GM10266 (cell line): Measurements from ENCODE around the gene TNS1.

Experiments used
- DNase-seq: peaks from one replicate; pipeline ENCODE4 v3.0.0; 2012; ENCODE audit errors: extremely low spot score
- CTCF ChIP-seq: IDR thresholded peaks from 2 replicates; pipeline ENCODE4 v1.5.1; 2012; ENCODE audit warnings: mild to moderate bottlenecking, low read depth; ENCODE audit not compliant: control insufficient read depth, insufficient read depth; ENCODE audit errors: missing control alignments

The TNS1 gene

GRCh38 chr2:217801711-217802110 lies 201.1 kb downstream of the TNS1 start:
- no peak for DNase-seq
- TF ChIP-seq CTCF, result no peak

- TF ChIP-seq CTCF, result no peak
Observed at GRCh38 chr2:217801115-217801531, 201.7 kb downstream of the TNS1 start.

GRCh38 chr2:217800433-217801114 lies 202.2 kb downstream of the TNS1 start:
- no peak for DNase-seq
- no peak for TF ChIP-seq CTCF

More at GRCh38 chr2:217801115-217801531, 201.7 kb downstream of the TNS1 start:
- no peak for DNase-seq

GRCh38 chr2:217799563-217800432 lies 203.0 kb downstream of the TNS1 start:
- no peak for TF ChIP-seq CTCF
- DNase-seq, result no peak

GRCh38 chr2:217798743-217799562 lies 203.8 kb downstream of the TNS1 start:
- no peak for DNase-seq
- no peak for TF ChIP-seq CTCF

GRCh38 chr2:217798191-217798590 lies 204.6 kb downstream of the TNS1 start:
- no peak for TF ChIP-seq CTCF
- no peak for DNase-seq
